ENCODE measurements around the gene APLP2. TPM values are rescaled to one million over a fixed set of nuclear protein-coding genes. Genes with fewer than 3 reads are reported as not detected.
"Not testable (repeated sequence)": the region's sequence is repeated elsewhere in the genome, so short reads cannot be mapped to it uniquely, and the experiment has no call there.

APLP2 gene
- total RNA-seq, 4 donors from 2014 or later: 226 to 376 (median 262) TPM

- TF ChIP-seq POLR2A (IDR thresholded peaks at IDR 0.05) (no peak), CTCF (IDR thresholded peaks at IDR 0.05) (no peak)
- Histone ChIP-seq H3K4me1 (no peaks in the 10 kb centered on the region), H3K9me3 (no peaks in the 10 kb centered on the region), H3K27me3 (no peaks in the 10 kb centered on the region), H3K36me3 (no peaks in the 10 kb centered on the region), H3K27ac (no peak overlapping the region), H3K4me3 (no peak overlapping the region)
- intact Hi-C loops (cut with DNase I; ENCODE audit: low total_unique reads): no loop called here
- DNase-seq: no peak
Measured at GRCh38 chr11:130188585-130189347, 119.1 kb downstream of the APLP2 start.

DNA sequence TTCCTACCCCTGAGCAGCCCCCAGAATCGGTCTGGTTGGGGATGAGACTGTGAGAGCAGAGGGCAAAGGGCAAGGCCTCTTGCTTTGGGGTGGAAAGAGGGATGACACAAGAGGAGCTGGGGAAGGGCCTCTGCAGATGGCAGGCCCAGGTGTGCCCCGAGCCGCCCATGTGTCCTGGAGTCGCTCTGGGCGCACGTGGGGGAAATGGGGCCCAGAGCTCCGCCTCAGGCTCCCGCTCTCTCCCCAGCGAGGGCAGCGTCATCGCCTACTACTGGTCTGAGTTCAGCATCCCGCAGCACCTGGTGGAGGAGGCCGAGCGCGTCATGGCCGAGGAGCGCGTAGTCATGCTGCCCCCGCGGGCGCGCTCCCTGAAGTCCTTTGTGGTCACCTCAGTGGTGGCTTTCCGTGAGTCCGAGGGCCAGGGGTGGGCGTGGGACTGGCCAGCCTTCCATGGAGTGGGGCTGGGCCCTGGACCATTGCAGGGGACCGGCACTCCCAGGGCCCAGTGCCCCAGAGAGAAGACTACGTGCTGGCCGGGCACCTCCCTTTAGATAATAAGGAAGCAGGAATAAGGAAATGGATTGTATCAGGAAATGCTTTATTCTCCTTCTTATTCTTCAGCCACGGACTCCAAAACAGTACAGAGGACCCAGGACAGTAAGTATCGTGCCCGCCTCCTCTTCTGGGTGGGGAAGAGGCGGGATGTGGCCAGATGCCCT is 120.0 kb downstream of the APLP2 start:
- H3K9me3 ChIP-seq: no peaks in the 10 kb centered on the region

DNA sequence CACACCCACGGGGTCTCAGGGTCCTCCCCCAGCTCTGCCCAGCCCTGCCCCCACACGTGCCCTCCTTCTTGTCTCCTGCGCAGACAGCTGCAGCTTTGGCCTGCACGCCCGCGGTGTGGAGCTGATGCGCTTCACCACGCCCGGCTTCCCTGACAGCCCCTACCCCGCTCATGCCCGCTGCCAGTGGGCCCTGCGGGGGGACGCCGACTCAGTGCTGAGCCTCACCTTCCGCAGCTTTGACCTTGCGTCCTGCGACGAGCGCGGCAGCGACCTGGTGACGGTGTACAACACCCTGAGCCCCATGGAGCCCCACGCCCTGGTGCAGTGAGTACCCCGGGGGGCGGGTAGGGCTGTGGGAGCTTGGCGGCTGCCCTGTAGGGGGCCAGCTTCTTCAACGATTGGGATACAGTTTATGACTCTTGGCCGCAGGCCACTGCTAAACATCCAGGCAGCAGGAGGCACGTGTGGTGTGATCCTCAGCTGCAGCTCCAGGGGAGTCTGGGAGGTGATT is 120.7 kb downstream of the APLP2 start:
- Histone ChIP-seq H3K4me1 (no peaks in the 10 kb centered on the region), H3K4me3 (no peak overlapping the region), H3K9me3 (no peaks in the 10 kb centered on the region), H3K27ac (no peak overlapping the region), H3K27me3 (no peaks in the 10 kb centered on the region), H3K36me3 (no peaks in the 10 kb centered on the region)
- intact Hi-C loops (cut with DNase I; ENCODE audit: low total_unique reads): no loop called here
- TF ChIP-seq CTCF (IDR thresholded peaks at IDR 0.05) (no peak), POLR2A (IDR thresholded peaks at IDR 0.05) (no peak)
- DNase-seq: no peak

More for the DNA sequence above, 120.0 kb downstream of the APLP2 start:
- Histone ChIP-seq H3K36me3 (no peaks in the 10 kb centered on the region), H3K4me3 (no peak overlapping the region), H3K27me3 (no peaks in the 10 kb centered on the region), H3K27ac (no peak overlapping the region), H3K4me1 (no peaks in the 10 kb centered on the region)
- intact Hi-C loops (cut with DNase I; ENCODE audit: low total_unique reads): no loop called here
- TF ChIP-seq CTCF (IDR thresholded peaks at IDR 0.05) (no peak), POLR2A (IDR thresholded peaks at IDR 0.05) (no peak)
- no peak for DNase-seq

GRCh38 chr11:130191896-130192295 is 122.2 kb downstream of the APLP2 start:
- no peak overlapping the region for H3K27ac ChIP-seq
- TF ChIP-seq CTCF (IDR thresholded peaks at IDR 0.05) (no peak), POLR2A (IDR thresholded peaks at IDR 0.05) (no peak)
- no peaks in the 10 kb centered on the region for H3K4me1 ChIP-seq
- no peak overlapping the region for H3K4me3 ChIP-seq
- DNase-seq: no peak
- no peaks in the 10 kb centered on the region for H3K27me3 ChIP-seq
- no peaks in the 10 kb centered on the region for H3K9me3 ChIP-seq
- H3K36me3 ChIP-seq: no peaks in the 10 kb centered on the region
- intact Hi-C loops (cut with DNase I; ENCODE audit: low total_unique reads): no loop called here

GRCh38 chr11:130192845-130193267 is 123.2 kb downstream of the APLP2 start:
- intact Hi-C loops (cut with DNase I; ENCODE audit: low total_unique reads): no loop called here
- no peak for DNase-seq
- TF ChIP-seq CTCF (IDR thresholded peaks at IDR 0.05) (no peak), POLR2A (IDR thresholded peaks at IDR 0.05) (no peak)

DNA sequence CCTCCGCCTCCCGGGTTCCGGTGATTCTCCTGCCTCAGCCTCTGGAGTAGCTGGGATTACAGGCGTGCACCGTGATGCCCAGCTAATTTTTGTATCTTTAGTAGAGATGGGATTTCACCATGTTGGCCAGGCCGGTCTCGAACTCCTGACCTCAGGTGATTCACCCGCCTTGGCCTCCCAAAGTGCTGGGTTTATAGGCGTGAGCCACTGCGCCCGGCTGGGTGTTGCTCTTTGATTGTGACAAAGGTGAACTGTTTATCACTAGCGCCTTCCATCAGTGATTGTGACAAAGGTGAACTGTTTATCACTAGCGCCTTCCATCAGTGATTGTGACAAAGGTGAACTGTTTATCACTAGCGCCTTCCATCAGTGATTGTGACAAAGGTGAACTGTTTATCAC is 123.9 kb downstream of the APLP2 start:
- H3K9me3 ChIP-seq; DNase-seq; H3K36me3 ChIP-seq; H3K4me3 ChIP-seq; intact Hi-C loops (cut with DNase I; ENCODE audit: low total_unique reads); H3K4me1 ChIP-seq; H3K27me3 ChIP-seq; H3K27ac ChIP-seq: not testable (repeated sequence)

More at GRCh38 chr11:130192845-130193267, 123.2 kb downstream of the APLP2 start:
- no peaks in the 10 kb centered on the region for H3K27me3 ChIP-seq
- H3K27ac ChIP-seq: no peak overlapping the region
- H3K36me3 ChIP-seq: no peaks in the 10 kb centered on the region
- H3K4me3 ChIP-seq: no peak overlapping the region
- no peaks in the 10 kb centered on the region for H3K4me1 ChIP-seq
- H3K9me3 ChIP-seq: no peaks in the 10 kb centered on the region
